HG03066 (cell line): Measurements from ENCODE around the gene EBF3.

Experiments used
- ATAC-seq: cut with Tn5 transposase; IDR thresholded peaks from one replicate; pipeline ENCODE4 v1.9.1; 2021; ENCODE audit warnings: low read depth; ENCODE audit not compliant: unreplicated experiment

Gene EBF3

DNA sequence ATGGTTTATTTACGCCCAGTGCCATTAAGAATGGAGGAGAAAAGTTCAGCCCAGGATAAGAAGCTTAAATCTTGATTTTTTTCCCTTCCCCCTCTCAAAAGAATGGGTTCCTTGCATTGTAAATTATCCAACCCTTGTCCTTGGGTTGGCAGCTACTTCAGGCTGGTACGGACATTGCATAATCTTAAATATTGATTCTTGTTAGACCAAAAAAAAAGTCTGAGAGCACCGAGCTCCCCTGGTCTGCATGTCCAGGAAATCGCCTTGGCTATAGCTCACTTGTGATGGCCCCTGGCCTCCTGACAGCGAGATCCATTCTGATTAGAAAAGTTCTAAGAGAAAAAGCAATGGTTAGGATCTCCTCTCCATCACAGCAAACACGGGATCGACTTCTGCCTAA is 151.7 kb downstream of the EBF3 start:
- ATAC-seq, result no peak

DNA sequence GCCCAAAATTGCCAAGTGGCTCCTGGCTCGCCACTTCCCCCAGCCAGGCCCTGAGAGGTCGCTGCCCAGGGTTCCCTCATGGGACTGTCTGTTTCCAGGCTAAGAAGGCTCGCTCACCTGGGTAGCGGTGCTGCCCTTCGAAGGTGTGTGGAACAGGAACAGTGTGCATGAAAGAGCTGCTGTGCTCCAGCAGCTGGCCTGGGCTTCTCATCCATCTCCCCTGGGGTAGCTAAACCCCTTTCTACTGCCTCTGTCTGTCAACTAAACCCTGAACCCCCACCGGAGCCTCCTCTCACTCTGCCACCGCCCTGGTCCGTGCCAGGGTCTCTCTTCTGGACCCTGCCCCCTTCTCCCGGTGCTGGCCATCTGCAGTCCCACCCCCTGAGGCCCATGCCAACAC is 152.9 kb downstream of the EBF3 start:
- ATAC-seq, result no peak

DNA sequence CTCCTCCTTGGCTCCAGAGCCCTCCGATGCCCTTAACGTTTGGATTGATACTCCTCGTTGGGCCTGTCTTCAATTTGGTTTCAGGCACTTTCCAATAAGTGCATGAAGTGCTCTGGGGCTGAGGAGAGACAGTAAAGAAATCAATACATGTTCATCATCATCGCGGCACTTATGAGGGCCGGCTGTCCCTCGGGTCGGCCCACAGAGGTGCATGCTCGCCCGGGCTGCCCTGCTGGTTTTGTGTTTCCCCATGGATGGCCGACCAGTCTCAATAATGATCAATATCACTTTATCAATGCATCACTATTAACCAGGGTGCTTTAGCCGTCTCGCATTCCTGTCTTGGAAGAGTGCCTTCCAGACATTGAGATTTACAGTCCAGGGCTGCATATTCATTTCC is 154.2 kb downstream of the EBF3 start:
- ATAC-seq, result no peak

DNA sequence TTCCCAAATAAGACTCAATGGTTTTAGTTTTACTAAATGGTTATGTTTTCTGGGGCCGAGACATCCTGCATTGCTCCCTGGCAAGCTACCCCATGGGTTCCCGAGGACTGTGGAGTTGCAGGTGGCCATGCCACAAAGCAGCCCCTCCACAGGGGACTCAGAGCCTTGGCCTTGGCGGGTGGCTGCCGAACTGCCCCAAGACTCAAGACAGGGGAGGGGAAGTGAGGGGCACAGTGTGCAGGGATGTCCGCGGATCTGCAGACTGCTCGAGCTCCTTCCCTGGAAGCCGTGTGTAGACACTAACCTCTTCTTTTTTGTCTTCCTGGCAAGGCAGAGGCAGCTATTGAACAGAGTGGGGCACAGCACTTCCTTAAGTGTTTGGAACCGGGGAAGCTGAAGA is 154.6 kb downstream of the EBF3 start:
- no peak for ATAC-seq

DNA sequence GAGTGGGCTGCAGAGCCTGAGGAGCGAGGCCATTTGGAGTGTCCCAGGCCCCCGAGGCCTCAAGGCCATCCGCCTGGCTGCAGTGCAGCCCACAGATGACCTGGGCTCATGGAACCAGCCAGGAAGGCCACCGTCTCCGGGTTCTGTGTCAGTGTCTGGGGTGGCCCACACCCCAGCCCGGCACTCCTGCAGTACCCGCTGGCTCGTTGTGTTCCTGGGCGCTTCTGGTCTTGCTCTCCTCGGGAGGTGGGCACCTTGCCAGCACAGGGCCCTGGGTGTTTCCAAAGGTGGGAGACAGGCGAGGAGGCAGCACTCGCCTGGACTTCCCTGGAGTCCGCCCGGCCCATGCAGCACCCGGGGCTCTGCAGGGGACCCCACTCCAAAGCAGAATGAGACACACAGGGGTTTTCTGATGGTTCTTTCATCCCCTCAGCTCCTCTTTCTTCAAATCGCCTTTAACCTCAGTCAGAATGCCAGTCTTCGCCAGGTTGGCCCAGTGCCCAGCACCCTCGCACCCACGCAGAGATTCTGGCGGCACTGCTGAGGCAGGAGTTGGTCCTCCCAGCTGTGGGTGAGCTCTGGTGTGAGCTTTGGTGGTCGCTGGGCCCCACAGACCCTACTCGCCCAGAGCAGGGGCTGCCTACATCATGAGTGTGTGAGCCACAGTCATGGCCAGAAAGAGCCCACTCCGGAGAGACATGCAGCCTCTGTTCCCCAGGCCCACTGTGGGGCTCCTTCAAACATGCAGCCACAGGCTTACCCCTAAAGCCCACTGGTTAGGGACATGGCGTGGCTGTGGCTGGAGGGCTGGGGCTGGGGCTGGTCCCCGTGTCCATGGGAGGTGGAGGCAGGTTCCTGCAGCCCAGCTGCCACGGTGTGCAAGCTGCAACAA is 155.7 kb downstream of the EBF3 start:
- no peak for ATAC-seq

DNA sequence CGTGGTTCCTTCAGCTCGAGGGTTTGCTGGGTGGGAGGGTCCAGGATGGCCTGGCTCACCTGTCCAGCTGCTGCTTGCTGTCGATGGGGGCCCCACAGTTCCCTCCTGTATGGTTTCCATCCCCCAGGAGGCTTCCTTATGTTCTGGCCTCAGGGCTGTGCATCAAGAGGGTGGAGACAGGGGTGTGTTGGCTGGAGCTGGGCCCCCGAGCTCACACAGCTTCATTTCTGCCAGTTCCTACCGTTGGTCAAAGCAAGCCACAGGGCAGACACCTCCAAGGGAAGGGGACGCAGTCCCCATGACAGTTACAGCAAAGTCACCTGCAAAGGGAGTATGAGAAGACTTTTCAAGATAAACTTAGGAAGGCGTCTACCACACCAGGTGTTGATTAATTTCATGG is 156.9 kb downstream of the EBF3 start:
- ATAC-seq, result no peak

DNA sequence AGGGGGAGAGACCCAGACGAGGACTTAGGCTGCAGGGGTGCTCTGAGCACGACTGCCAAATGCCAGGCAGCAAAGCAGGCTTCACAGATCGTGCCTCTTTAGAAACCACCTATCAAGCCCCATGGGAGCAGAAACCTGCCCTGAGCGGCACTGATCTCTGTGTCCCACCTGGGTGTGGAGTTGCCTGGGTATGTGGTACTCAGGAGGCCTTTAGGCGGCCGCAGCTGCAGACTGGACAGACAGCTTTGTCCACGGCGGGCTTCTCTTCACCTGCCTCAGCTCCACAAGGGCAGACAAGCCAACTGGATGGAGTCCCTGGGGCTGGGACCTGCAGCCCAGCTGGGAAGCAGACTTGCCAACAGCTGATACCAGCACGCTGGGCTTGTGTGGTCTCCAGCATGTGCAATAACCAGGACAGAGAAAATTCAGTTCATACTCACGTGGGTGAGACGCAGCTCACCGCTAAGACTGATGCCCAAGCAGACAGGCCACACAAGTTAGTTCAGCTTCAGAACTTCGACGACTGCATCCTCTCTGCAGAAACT is 163.2 kb downstream of the EBF3 start:
- no peak for ATAC-seq

DNA sequence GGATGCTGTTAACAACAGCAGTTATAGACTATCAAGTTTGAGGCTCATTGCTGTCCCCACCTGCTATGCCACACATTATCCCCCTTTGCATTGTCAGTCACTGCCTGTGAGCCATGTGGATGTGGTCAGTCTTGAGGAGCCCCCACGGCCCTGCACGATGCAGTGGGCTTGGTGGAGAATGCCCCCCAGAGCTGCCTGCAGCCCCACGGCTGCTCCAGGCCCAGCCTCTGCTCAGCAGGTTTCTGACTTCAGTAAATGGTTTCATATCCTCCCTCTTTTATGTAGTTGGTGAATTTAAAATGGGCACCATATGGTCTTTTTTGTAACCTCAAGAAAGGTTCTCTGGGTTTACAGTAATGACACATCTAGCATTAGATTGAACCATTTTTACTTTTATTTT is 164.1 kb downstream of the EBF3 start:
- no peak for ATAC-seq

DNA sequence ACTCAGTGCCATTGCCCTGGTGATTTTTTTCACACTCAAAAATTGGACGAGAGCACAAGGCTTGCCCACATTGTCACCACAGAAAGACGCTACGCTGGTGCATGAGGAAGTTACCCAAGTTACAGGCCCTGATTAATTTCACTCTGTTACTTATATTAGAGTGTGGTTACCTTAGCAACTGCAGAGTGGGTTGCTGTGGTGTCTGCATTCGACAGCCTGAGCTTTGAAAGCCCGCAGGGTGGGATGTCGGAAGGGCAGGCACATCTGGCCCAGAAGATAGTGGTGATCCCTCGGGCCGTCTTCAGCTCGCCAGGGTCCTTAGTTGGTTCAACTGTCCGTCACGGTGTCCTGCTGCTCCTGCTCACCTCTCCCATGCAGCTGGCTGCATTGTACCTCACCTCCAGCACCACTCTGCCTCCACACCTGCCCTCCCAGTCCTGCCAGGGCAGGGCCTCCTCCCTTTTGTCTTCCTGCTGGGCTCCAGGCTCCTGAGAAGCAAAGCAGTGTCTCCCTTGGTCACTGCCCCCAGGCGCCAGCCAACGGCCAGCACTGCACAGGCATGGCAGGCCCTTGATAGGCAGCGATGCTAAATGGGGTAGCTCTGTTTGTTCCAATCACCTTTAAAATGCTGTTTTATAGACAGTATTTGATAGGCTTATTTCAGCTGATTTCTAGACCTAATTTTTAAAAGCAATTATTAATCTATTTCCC is 167.2 kb downstream of the EBF3 start:
- ATAC-seq, result no peak

DNA sequence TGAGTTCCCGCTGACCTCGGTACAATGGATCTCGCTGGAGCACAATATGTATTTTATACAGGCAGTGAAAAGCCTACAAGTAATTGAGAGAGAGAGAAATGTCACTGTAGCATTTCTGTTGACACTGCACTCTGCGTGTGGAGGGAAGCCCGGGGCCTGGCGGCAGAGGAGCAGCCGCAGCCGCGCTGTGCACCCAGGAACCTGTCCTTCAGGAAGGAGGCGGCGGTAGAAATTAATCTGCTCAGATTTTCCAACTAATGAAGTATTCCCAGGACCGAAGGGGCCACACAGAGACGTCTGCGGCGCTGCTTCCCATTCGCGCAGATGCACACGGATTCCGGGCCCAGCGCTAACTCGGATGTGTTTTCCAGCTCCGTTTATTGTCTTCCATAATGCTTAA is 170.1 kb downstream of the EBF3 start:
- no peak for ATAC-seq

DNA sequence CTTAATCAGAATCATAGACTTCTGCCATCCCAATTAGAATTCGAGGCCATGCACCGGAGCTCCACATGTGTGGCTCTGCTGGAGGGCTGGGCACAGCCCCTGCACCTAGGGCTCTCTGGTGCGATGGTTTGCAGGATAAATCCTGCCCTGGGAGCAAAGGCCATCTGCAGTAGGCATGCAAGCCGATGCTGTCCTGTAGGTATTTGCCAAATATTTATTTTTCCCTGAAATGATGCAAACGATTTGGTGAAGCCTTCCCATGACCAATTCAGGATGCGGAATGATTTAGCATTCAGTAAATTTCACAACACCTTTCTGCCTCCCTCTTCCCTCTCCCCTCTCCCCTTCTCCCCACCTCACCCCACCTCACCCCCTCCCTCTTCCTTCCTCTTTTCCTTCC is 170.6 kb downstream of the EBF3 start:
- no peak for ATAC-seq

DNA sequence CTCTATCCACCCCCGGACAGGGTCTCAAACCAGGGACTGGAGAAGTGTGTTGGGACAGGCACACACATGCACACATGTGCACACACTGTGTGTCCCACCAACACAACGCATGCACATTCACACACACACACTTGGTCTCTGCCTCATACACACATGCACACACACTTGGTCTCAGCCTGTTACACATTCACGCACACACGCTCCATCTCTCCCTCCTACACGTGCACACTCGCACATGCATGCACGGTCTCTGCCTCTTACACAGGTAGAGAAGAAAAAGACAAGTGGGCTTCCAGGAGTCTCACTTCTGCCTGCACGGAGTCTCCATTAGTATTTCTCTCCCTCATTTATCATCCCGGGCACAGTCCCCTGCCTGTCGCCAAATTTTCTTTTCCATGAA is 171.2 kb downstream of the EBF3 start:
- ATAC-seq, result no peak

DNA sequence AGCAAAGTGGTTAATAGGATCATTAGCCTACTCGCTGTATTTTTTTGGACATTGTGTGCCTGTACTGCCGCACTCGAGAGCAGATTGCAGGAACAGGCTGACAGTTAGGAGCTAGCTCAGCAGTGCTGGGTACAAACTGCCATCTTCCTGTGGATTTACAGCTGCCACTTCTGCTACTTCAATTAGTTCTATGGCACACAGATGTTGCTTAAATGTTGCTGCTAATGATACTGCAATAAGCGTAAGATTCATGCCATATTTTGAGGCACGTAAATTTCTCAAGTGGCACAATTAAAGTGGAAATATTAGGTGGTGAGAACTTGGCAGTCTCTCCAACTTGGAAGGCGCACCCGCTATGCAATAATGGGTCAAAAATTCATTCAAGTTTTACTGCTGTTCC is 171.9 kb downstream of the EBF3 start:
- no peak for ATAC-seq

DNA sequence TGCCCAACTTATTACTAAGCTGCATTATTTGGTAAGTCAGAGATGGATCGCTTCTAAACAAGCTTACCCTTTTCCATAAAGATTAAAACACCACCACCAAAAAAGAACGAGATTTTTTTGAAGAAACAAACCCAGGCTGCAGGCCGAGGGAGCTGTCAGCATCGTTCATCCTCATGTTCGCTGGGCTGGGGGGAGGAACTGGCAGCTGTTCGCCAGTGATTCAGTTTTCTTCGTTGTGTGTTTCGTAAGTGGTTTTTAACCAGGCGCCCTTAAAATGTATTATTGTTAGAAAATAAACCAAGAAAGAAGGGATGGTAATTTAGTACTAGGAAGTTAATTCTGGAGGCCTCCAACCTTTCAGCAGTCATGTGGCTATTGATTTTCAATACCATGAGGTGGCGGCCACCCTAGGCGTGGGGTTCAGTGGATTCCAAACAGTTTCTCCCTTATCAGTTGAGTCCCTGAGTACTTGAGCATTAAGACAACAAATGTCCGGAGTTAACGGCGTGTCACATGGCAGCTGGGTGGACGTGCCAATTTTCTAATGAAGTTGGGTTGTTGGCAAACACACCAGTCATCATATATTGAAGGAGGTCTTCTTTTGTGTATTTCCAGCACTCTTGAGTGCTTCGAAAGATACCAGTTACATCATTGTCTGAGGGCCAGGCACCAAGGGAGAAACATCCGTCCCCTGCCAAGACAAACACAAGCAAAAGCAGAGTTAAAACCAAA is 173.2 kb downstream of the EBF3 start:
- ATAC-seq, result no peak

DNA sequence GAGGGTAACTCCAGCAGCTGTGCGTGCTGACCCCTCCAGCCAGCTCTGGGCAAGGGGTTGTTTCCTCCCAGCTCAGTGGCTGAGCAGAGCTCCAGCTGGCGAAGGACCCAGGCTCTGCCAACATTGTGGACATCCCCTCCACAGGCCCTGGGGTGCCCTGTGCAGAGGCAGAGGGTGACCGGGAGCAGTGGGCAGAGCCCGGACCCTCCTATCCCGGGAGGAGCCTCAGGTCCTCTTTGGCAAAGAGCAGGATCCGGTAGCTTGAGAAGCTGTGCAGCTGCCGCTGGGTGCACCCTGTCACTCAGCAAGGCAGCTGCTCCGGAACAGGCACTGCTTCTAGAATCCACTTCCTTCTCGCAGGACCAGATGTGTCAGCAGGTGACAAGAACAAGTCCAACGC is 175.9 kb downstream of the EBF3 start:
- no peak for ATAC-seq

DNA sequence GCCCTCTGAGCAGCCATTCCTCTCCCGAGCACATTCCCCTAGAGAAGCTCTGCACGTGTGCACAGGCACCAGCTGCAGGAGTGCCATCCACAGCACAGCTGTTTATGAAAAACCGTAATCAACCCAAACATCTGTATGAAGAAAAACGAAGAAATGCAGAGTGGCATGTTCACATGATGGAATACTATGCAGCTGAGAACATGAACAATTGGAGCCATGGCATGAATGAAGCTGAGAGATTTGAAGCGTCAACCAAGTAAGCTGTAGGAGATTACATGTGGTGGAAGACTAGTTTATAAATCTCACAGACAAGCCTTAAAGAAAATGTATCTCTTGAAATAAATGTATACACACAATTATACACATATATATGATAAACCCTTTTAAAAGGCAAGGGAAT is 176.5 kb downstream of the EBF3 start:
- no peak for ATAC-seq

DNA sequence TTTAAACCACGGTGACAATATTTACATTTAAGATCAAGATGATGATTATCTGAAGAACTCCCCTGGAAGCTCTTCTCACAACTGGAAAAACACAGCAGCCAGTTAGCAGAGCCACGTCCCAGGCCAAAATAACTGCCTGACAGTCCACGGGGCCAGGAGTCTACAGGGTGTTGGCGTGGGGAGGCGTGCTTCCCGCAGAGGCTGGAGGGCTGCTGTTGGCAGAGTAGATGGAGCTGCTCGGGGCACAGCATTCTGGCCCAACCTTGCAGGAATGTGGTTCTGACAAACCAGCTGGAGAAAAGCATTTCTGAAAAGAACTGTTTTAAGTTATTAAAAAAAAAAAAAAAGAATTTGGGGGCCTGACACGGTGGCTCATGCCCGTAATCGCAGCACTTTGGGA is 177.9 kb downstream of the EBF3 start:
- no peak for ATAC-seq

DNA sequence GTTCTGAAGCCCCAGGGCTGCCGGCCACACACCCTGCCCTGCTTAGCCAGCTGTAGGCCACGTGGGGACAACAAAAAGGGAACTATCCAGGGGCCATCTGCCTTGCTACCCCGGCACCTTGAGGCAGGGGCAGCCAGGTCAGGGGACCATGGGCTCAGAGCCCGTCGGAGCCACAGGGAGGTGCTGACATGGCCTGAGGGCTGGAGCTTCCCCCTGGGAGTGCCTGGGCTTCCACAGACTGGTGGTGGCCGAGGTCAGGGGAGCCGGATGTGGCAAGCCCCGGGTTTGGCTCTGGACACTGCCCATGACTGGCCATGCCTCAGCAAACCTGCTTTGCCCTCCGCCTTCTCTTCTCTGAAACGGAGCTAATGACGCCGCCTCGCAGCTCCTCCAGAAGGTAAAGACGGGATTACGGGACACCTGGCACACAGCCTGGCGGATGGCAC is 178.5 kb downstream of the EBF3 start:
- no peak for ATAC-seq
